Loucy (cell line): ENCODE results near the gene AUNIP.

Experiments used
- H2AFZ ChIP-seq: fragments of 200-600 bp; sonication (generic); 2 replicates; pipeline ENCODE4 v1.6.0; 2016; ENCODE audit warnings: antibody characterized with exemption, mild to moderate bottlenecking, low read length, moderate library complexity
- H3F3A ChIP-seq: fragments of 200-600 bp; 2 replicates; pipeline ENCODE4 v1.6.0; 2016; ENCODE audit warnings: antibody characterized with exemption, low read depth, mild to moderate bottlenecking
- H3K27me3 ChIP-seq: fragments of 200-600 bp; sonication (generic); 2 replicates; pipeline ENCODE4 v1.6.1; 2014; ENCODE audit warnings: low read length, mild to moderate bottlenecking; ENCODE audit not compliant: insufficient read depth, poor library complexity, severe bottlenecking
- H3K36me3 ChIP-seq: fragments of 200-600 bp; sonication (generic); 2 replicates; pipeline ENCODE4 v1.6.1; 2016; ENCODE audit warnings: low read length; ENCODE audit not compliant: insufficient read depth
- H3K4me1 ChIP-seq: fragments of 200-600 bp; sonication (generic); 2 replicates; pipeline ENCODE4 v1.5.1; 2014; ENCODE audit warnings: low read length, mild to moderate bottlenecking; ENCODE audit not compliant: insufficient read depth, poor library complexity, severe bottlenecking
- H3K4me2 ChIP-seq: fragments of 200-600 bp; sonication (generic); 2 replicates; pipeline ENCODE4 v1.6.0; 2014; ENCODE audit warnings: antibody characterized with exemption, low read length, low read depth, mild to moderate bottlenecking; ENCODE audit not compliant: poor library complexity, severe bottlenecking
- H3K4me3 ChIP-seq: fragments of 200-600 bp; sonication (generic); 2 replicates; pipeline ENCODE4 v1.5.1; 2014; ENCODE audit warnings: low read length, mild to moderate bottlenecking, mixed read lengths; ENCODE audit not compliant: poor library complexity, severe bottlenecking
- H3K79me2 ChIP-seq: fragments of 200-600 bp; sonication (generic); 2 replicates; pipeline ENCODE4 v1.6.1; 2014; ENCODE audit warnings: low read length; ENCODE audit not compliant: insufficient read depth
- H3K9ac ChIP-seq: fragments of 200-600 bp; sonication (generic); 2 replicates; pipeline ENCODE4 v1.6.0; 2014; ENCODE audit warnings: mild to moderate bottlenecking, low read depth, low read length, moderate library complexity; ENCODE audit not compliant: poor library complexity, severe bottlenecking
- H3K9me2 ChIP-seq: fragments of 200-600 bp; sonication (generic); replicated peaks from 2 replicates; pipeline ENCODE4 v1.6.1; 2016; ENCODE audit warnings: low read depth, low read length, mixed read lengths
- H3K9me3 ChIP-seq: fragments of 200-600 bp; sonication (generic); 2 replicates; pipeline ENCODE4 v1.6.1; 2014; ENCODE audit warnings: mild to moderate bottlenecking, antibody characterized with exemption, low read length, low read depth; ENCODE audit not compliant: insufficient read depth
- H4K20me1 ChIP-seq: fragments of 200-600 bp; sonication (generic); 2 replicates; pipeline ENCODE4 v1.6.0; 2014; ENCODE audit warnings: antibody characterized with exemption, low read length, mild to moderate bottlenecking; ENCODE audit not compliant: insufficient read depth, poor library complexity, severe bottlenecking
- CTCF ChIP-seq: fragments of 200-600 bp; sonication (generic); conservative IDR thresholded peaks from 2 replicates; pipeline ENCODE4 v1.5.1; 2014; ENCODE audit warnings: mild to moderate bottlenecking, antibody characterized with exemption, low read length
- EZH2phosphoT487 ChIP-seq: fragments of 200-600 bp; IDR thresholded peaks from 2 replicates; pipeline ENCODE4 v1.6.1; 2018; ENCODE audit warnings: antibody characterized with exemption, mild to moderate bottlenecking, moderate library complexity, borderline replicate concordance

The AUNIP gene

GRCh38 chr1:25800703-25801377 is 58.4 kb downstream of the AUNIP start:
- H2AFZ ChIP-seq = no peak overlapping the region
- no peaks in the 10 kb centered on the region for H3K4me1 ChIP-seq

GRCh38 chr1:25799935-25800702 is 59.1 kb downstream of the AUNIP start, which contains the start of gene SELENON:
Gene SELENON, plus strand, starts transcription at chr1:25800193. Its CDS starts 38 bp downstream, at chr1:25800231.
- Histone ChIP-seq H3K9ac (peak within 1 kb of the TSS; percentile 46), H3K27me3 (peaks cover 11% of the 10 kb centered on the region), H3K9me3 (no peaks in the 10 kb centered on the region), H3K4me1 (no peaks in the 10 kb centered on the region), H3K36me3 (no peaks in the 10 kb centered on the region), H3K79me2 (no peaks in the 10 kb centered on the region), H2AFZ (no peak within 1 kb of the TSS), H4K20me1 (no peaks in the 10 kb centered on the region), H3K4me3 (peak within 1 kb of the TSS; percentile 65), H3K9me2 (no peaks in the 10 kb centered on the region), H3K4me2 (peak within 1 kb of the TSS; percentile 77), H3F3A (no peaks in the 10 kb centered on the region)
- TF ChIP-seq CTCF (no peak), EZH2phosphoT487 (no peak)

More at GRCh38 chr1:25800703-25801377, 58.4 kb downstream of the AUNIP start:
- Histone ChIP-seq H4K20me1 (no peaks in the 10 kb centered on the region), H3K27me3 (peaks cover 11% of the 10 kb centered on the region), H3K9me2 (no peaks in the 10 kb centered on the region), H3K36me3 (no peaks in the 10 kb centered on the region), H3K4me2 (peak overlapping the region; percentile 77), H3F3A (no peaks in the 10 kb centered on the region), H3K9ac (peak overlapping the region; percentile 46), H3K4me3 (peak overlapping the region; percentile 65), H3K9me3 (no peaks in the 10 kb centered on the region), H3K79me2 (no peaks in the 10 kb centered on the region)
- TF ChIP-seq EZH2phosphoT487 (no peak), CTCF (no peak)

- Histone ChIP-seq H3K9me3 (no peaks in the 10 kb centered on the region), H2AFZ (no peak overlapping the region), H4K20me1 (no peaks in the 10 kb centered on the region), H3K9me2 (no peaks in the 10 kb centered on the region), H3K4me3 (no peak overlapping the region), H3K27me3 (peaks cover 11% of the 10 kb centered on the region), H3K4me1 (no peaks in the 10 kb centered on the region), H3K36me3 (no peaks in the 10 kb centered on the region), H3K9ac (no peak overlapping the region), H3F3A (no peaks in the 10 kb centered on the region), H3K79me2 (no peaks in the 10 kb centered on the region), H3K4me2 (no peak overlapping the region)
- TF ChIP-seq CTCF = no peak
- no peak for TF ChIP-seq EZH2phosphoT487
These were observed 59.8 kb downstream of the AUNIP start for GRCh38 chr1:25799352-25799934.
